HepG2 (cell line): ENCODE measurements around the gene CDHR5. TPM values are rescaled to one million over a fixed set of nuclear protein-coding genes. Genes with fewer than 3 reads are reported as not detected.
A peak's percentile ranks its signal among the peaks of the same experiment; 100 is the strongest.

Experiments used
- CEBPG ChIP-seq: IDR thresholded peaks from 2 replicates; pipeline ENCODE4 v1.6.1; 2016
- JUND ChIP-seq: sonication (generic); formaldehyde crosslinking; IDR thresholded peaks from 2 replicates; pipeline ENCODE4 v1.8.0; 2022; ENCODE audit warnings: mild to moderate bottlenecking, missing genetic modification reagents
- KMT2B ChIP-seq: IDR thresholded peaks from 2 replicates; pipeline ENCODE4 v1.6.1; 2016; ENCODE audit warnings: missing genetic modification reagents, missing compliant biosample characterization
- NFKB2 ChIP-seq: sonication (generic); formaldehyde crosslinking; IDR thresholded peaks from 2 replicates; pipeline ENCODE4 v1.4.0; 2020; ENCODE audit warnings: missing genetic modification reagents, borderline replicate concordance
- PRPF4 ChIP-seq: fragments of 200-400 bp; formaldehyde crosslinking; IDR thresholded peaks from 2 replicates; pipeline ENCODE4 v1.6.1; 2016; ENCODE audit warnings: low read length, low read depth; ENCODE audit not compliant: poor library complexity, severe bottlenecking
- SMC3 ChIP-seq: IDR thresholded peaks from 2 replicates; pipeline ENCODE4 v1.6.1; 2011; ENCODE audit warnings: low read length, improper control_type of control experiment
- SPEN ChIP-seq: sonication (generic); formaldehyde crosslinking; IDR thresholded peaks from 2 replicates; pipeline ENCODE4 v1.5.1; 2020; ENCODE audit warnings: low read depth, mild to moderate bottlenecking, missing genetic modification reagents
- TGIF2 ChIP-seq: IDR thresholded peaks from 2 replicates; pipeline ENCODE4 v1.6.1; 2016; ENCODE audit warnings: control low read depth, missing compliant biosample characterization
- TRIM24 ChIP-seq: sonication (generic); formaldehyde crosslinking; IDR thresholded peaks from 2 replicates; pipeline ENCODE4 v1.8.0; 2022; ENCODE audit warnings: mild to moderate bottlenecking, missing genetic modification reagents
- ZFP37 ChIP-seq: sonication (generic); formaldehyde crosslinking; IDR thresholded peaks from 2 replicates; pipeline ENCODE4 v1.4.0; 2020; ENCODE audit warnings: missing genetic modification reagents, borderline replicate concordance
- ZNF234 ChIP-seq: sonication (generic); formaldehyde crosslinking; conservative IDR thresholded peaks from 2 replicates; pipeline ENCODE4 v1.5.1; 2020; ENCODE audit warnings: mild to moderate bottlenecking, missing genetic modification reagents
- ZNF263 ChIP-seq: sonication (generic); formaldehyde crosslinking; IDR thresholded peaks from 2 replicates; pipeline ENCODE4 v1.4.0; 2020; ENCODE audit warnings: missing genetic modification reagents
- ZNF274 ChIP-seq: sonication (generic); formaldehyde crosslinking; IDR thresholded peaks from 2 replicates; pipeline ENCODE4 v1.5.1; 2020; ENCODE audit warnings: mild to moderate bottlenecking, missing genetic modification reagents
- ZNF282 ChIP-seq: fragments of 450-650 bp; IDR thresholded peaks from 2 replicates; pipeline ENCODE4 v1.6.1; 2018; ENCODE audit not compliant: partially characterized antibody
- ZNF574 ChIP-seq: sonication (generic); formaldehyde crosslinking; IDR thresholded peaks from 2 replicates; pipeline ENCODE4 v1.4.0; 2020; ENCODE audit warnings: missing genetic modification reagents
- polyA plus RNA-seq, 8 experiments: library from polyadenylated mRNA; depleted of rRNA in 3 of 8; stranded (reverse) in 7 of 8; unstranded in 1 of 8; fragments of >200 nt; fragmentation: Illumina TruSeq in 4 of 8; extraction: Trizol in 4 of 8; gene quantifications; 2 replicates each; pipeline versions ENCODE4 v1.2.1 to v1.2.3, GENCODE V29; 2011 to 2016; ENCODE audit warnings: low read depth in 4 of 8, missing spikeins in 1 of 8, mixed read lengths in 1 of 8; ENCODE audit not compliant: insufficient read depth in 1 of 8
- total RNA-seq, 5 experiments: library from RNA; depleted of rRNA; stranded (reverse); fragments of >200 nt; fragmentation: Illumina TruSeq; extraction: Trizol; gene quantifications; 2 replicates each; pipeline ENCODE4 v1.2.3, GENCODE V29; 2016; ENCODE audit warnings: low read depth in 1 of 5
- TF ChIP-seq, protein P1 (sequence below): sonication (generic); formaldehyde crosslinking; IDR thresholded peaks from 2 replicates; pipeline ENCODE4 v1.5.1; 2020; ENCODE audit warnings: mild to moderate bottlenecking, missing genetic modification reagents, moderate library complexity
- TF ChIP-seq, protein P2 (sequence below): sonication (generic); formaldehyde crosslinking; IDR thresholded peaks from 2 replicates; pipeline ENCODE4 v1.4.0; 2020; ENCODE audit warnings: missing genetic modification reagents, borderline replicate concordance
- TF ChIP-seq, protein P3 (sequence below): IDR thresholded peaks from 2 replicates; pipeline ENCODE4 v1.6.1; 2018; ENCODE audit warnings: missing genetic modification reagents, mild to moderate bottlenecking, missing compliant biosample characterization
- TF ChIP-seq, protein P4 (sequence below): IDR thresholded peaks from 2 replicates; pipeline ENCODE4 v1.6.1; 2016; ENCODE audit warnings: control low read depth
- TF ChIP-seq, protein P5 (sequence below): IDR thresholded peaks from 2 replicates; pipeline ENCODE4 v1.6.1; 2016

CDHR5 gene
- total and polyA plus RNA-seq, 2 of the 13 experiments (the other 11 are each of a cell fraction or from before 2014, with no cell fraction given), result 0.46 to 0.71 TPM

DNA sequence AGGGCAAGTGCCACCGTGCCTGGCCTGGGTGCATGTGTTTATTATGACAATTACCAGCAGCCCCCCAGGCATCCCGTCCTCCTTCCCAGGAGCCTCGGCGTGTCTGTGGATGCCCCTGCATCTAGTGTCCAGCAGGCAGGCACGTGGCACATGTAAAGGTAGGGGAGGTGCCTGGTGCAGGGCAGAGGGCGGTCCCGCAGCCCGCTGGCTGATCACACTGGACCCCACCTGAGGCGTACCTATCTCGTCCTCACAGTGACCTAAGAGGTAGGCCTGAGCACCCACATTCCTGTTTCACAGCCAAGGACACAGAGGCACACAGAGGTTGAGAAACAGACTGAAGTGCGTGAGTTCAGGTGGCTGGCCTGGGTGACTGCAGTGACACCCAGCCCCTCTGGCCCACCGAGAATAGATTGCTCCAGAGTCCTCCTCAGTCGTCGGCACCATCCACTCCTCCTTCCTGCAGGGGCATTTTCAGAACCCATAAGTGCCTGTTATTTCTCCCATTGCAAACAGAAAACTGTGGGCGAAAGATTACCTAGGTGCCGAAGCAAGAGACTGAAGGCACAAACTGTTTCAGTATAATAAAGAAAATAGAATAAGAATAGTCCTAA is 51.5 kb downstream of the CDHR5 start (continued):
- TF ChIP-seq, protein P1, sequence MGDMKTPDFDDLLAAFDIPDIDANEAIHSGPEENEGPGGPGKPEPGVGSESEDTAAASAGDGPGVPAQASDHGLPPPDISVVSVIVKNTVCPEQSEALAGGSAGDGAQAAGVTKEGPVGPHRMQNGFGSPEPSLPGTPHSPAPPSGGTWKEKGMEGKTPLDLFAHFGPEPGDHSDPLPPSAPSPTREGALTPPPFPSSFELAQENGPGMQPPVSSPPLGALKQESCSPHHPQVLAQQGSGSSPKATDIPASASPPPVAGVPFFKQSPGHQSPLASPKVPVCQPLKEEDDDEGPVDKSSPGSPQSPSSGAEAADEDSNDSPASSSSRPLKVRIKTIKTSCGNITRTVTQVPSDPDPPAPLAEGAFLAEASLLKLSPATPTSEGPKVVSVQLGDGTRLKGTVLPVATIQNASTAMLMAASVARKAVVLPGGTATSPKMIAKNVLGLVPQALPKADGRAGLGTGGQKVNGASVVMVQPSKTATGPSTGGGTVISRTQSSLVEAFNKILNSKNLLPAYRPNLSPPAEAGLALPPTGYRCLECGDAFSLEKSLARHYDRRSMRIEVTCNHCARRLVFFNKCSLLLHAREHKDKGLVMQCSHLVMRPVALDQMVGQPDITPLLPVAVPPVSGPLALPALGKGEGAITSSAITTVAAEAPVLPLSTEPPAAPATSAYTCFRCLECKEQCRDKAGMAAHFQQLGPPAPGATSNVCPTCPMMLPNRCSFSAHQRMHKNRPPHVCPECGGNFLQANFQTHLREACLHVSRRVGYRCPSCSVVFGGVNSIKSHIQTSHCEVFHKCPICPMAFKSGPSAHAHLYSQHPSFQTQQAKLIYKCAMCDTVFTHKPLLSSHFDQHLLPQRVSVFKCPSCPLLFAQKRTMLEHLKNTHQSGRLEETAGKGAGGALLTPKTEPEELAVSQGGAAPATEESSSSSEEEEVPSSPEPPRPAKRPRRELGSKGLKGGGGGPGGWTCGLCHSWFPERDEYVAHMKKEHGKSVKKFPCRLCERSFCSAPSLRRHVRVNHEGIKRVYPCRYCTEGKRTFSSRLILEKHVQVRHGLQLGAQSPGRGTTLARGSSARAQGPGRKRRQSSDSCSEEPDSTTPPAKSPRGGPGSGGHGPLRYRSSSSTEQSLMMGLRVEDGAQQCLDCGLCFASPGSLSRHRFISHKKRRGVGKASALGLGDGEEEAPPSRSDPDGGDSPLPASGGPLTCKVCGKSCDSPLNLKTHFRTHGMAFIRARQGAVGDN (CRISPR knock-in tag), result peak; percentile 80
- TF ChIP-seq ZNF274 (CRISPR knock-in tag) (0 out of 2 replicates have a peak, but pooled peaks have one; percentile 38), ZNF574 (CRISPR knock-in tag) (no peak; the same call in 1 of the 2 replicates), ZFP37 (no peak), JUND (CRISPR knock-in tag) (peak; percentile 27; the same call in 1 of the 2 replicates), ZNF234 (CRISPR knock-in tag) (no peak), KMT2B (CRISPR knock-in tag) (no peak), TRIM24 (no peak), SPEN (CRISPR knock-in tag) (0 out of 2 replicates have a peak, but pooled peaks have one; percentile 19), PRPF4 (no peak), CEBPG (CRISPR knock-in tag) (peak; percentile 36; the same call in 1 of the 2 replicates), NFKB2 (CRISPR knock-in tag) (peak; percentile 17; the same call in 1 of the 2 replicates), SMC3 (no peak), TGIF2 (no peak), ZNF282 (no peak), ZNF263 (CRISPR knock-in tag) (peak; percentile 92)
- TF ChIP-seq, protein P2, sequence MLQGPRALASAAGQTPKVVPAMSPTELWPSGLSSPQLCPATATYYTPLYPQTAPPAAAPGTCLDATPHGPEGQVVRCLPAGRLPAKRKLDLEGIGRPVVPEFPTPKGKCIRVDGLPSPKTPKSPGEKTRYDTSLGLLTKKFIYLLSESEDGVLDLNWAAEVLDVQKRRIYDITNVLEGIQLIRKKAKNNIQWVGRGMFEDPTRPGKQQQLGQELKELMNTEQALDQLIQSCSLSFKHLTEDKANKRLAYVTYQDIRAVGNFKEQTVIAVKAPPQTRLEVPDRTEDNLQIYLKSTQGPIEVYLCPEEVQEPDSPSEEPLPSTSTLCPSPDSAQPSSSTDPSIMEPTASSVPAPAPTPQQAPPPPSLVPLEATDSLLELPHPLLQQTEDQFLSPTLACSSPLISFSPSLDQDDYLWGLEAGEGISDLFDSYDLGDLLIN, result no peak
- TF ChIP-seq, protein P3, sequence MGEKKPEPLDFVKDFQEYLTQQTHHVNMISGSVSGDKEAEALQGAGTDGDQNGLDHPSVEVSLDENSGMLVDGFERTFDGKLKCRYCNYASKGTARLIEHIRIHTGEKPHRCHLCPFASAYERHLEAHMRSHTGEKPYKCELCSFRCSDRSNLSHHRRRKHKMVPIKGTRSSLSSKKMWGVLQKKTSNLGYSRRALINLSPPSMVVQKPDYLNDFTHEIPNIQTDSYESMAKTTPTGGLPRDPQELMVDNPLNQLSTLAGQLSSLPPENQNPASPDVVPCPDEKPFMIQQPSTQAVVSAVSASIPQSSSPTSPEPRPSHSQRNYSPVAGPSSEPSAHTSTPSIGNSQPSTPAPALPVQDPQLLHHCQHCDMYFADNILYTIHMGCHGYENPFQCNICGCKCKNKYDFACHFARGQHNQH (CRISPR knock-in tag), result no peak
- TF ChIP-seq, protein P4, sequence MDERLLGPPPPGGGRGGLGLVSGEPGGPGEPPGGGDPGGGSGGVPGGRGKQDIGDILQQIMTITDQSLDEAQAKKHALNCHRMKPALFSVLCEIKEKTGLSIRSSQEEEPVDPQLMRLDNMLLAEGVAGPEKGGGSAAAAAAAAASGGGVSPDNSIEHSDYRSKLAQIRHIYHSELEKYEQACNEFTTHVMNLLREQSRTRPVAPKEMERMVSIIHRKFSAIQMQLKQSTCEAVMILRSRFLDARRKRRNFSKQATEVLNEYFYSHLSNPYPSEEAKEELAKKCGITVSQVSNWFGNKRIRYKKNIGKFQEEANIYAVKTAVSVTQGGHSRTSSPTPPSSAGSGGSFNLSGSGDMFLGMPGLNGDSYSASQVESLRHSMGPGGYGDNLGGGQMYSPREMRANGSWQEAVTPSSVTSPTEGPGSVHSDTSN, result no peak
- TF ChIP-seq, protein P5, sequence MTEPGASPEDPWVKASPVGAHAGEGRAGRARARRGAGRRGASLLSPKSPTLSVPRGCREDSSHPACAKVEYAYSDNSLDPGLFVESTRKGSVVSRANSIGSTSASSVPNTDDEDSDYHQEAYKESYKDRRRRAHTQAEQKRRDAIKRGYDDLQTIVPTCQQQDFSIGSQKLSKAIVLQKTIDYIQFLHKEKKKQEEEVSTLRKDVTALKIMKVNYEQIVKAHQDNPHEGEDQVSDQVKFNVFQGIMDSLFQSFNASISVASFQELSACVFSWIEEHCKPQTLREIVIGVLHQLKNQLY (CRISPR knock-in tag), result peak; percentile 80
